HL-60 (cell line): Measurements from ENCODE around the gene PGAP6.

ENCODE experiments used
- DNase-seq, 2 experiments: peaks; one replicate each; pipeline ENCODE4 v3.0.0-alpha.2; 2010 to 2020; ENCODE audit warnings: low read depth in 1 of 2, low spot score in 1 of 2
- H3K27ac ChIP-seq: fragments of 250-450 bp; sonication (Bioruptor Pico); replicated peaks from 2 replicates; pipeline ENCODE4 v1.5.1; 2020; ENCODE audit warnings: mild to moderate bottlenecking, moderate library complexity
- H3K27me3 ChIP-seq: fragments of 250-450 bp; sonication (Bioruptor Pico); 2 replicates; pipeline ENCODE4 v1.5.1; 2021; ENCODE audit warnings: mild to moderate bottlenecking, moderate library complexity; ENCODE audit not compliant: insufficient read depth, poor library complexity, severe bottlenecking
- H3K4me3 ChIP-seq: replicated peaks from 2 replicates; pipeline ENCODE4 v1.5.1; 2011; ENCODE audit warnings: mild to moderate bottlenecking, control low read depth, low read length; ENCODE audit not compliant: insufficient read depth
- CTCF ChIP-seq: IDR thresholded peaks from one replicate; pipeline ENCODE4 v1.5.1; 2011; ENCODE audit warnings: low read length, control low read depth, inconsistent platforms; ENCODE audit not compliant: insufficient read depth
- GABPA ChIP-seq: IDR thresholded peaks from 2 replicates; pipeline ENCODE4 v1.6.1; 2012; ENCODE audit warnings: low read depth
- POLR2AphosphoS5 ChIP-seq: IDR thresholded peaks from 2 replicates; pipeline ENCODE4 v1.6.1; 2012; ENCODE audit warnings: low read depth
- SPI1 ChIP-seq: IDR thresholded peaks from 2 replicates; pipeline ENCODE4 v1.6.1; 2012; ENCODE audit warnings: low read depth, mild to moderate bottlenecking, borderline replicate concordance
- TF ChIP-seq, protein P1 (sequence below): IDR thresholded peaks from 2 replicates; pipeline ENCODE4 v1.6.1; 2012; ENCODE audit warnings: low read depth; ENCODE audit not compliant: insufficient replicate concordance

PGAP6 gene

GRCh38 chr16:381012-381788, 578 bp downstream of the PGAP6 start:
- DNase-seq, result no peak
- Histone ChIP-seq H3K27me3 (no peaks in the 10 kb centered on the region), H3K27ac (peak overlapping the region; percentile 56), H3K4me3 (peak overlapping the region; percentile 86)
- TF ChIP-seq POLR2AphosphoS5, result 0 out of 2 replicates have a peak, but pooled peaks have one; percentile 24
- TF ChIP-seq, protein P1, sequence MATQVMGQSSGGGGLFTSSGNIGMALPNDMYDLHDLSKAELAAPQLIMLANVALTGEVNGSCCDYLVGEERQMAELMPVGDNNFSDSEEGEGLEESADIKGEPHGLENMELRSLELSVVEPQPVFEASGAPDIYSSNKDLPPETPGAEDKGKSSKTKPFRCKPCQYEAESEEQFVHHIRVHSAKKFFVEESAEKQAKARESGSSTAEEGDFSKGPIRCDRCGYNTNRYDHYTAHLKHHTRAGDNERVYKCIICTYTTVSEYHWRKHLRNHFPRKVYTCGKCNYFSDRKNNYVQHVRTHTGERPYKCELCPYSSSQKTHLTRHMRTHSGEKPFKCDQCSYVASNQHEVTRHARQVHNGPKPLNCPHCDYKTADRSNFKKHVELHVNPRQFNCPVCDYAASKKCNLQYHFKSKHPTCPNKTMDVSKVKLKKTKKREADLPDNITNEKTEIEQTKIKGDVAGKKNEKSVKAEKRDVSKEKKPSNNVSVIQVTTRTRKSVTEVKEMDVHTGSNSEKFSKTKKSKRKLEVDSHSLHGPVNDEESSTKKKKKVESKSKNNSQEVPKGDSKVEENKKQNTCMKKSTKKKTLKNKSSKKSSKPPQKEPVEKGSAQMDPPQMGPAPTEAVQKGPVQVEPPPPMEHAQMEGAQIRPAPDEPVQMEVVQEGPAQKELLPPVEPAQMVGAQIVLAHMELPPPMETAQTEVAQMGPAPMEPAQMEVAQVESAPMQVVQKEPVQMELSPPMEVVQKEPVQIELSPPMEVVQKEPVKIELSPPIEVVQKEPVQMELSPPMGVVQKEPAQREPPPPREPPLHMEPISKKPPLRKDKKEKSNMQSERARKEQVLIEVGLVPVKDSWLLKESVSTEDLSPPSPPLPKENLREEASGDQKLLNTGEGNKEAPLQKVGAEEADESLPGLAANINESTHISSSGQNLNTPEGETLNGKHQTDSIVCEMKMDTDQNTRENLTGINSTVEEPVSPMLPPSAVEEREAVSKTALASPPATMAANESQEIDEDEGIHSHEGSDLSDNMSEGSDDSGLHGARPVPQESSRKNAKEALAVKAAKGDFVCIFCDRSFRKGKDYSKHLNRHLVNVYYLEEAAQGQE, result no peak
- 0 out of 2 replicates have a peak, but pooled peaks have one; percentile 14 for TF ChIP-seq GABPA
- no peak for TF ChIP-seq CTCF
- no peak for TF ChIP-seq SPI1

GRCh38 chr16:380762-381011, 1.1 kb downstream of the PGAP6 start:
- no peak for DNase-seq
- Histone ChIP-seq H3K27me3 (no peaks in the 10 kb centered on the region), H3K27ac (peak overlapping the region; percentile 56; the same call in 1 of the 2 replicates), H3K4me3 (peak overlapping the region; percentile 86)
- TF ChIP-seq SPI1 (no peak), POLR2AphosphoS5 (no peak), CTCF (no peak), GABPA (no peak)
- TF ChIP-seq, protein P1, result no peak

- DNase-seq, result no peak
- TF ChIP-seq, protein P1, result no peak
- TF ChIP-seq POLR2AphosphoS5 (no peak), CTCF (no peak), SPI1 (no peak), GABPA (no peak)
- Histone ChIP-seq H3K4me3 (peak overlapping the region; percentile 86; the same call in 1 of the 2 replicates), H3K27me3 (no peaks in the 10 kb centered on the region), H3K27ac (no peak overlapping the region)
Observed at GRCh38 chr16:379961-380761, 1.6 kb downstream of the PGAP6 start.
